HS-5 (cell line): Measurements from ENCODE around the gene TFF2.

Experiments used
- DNase-seq: peaks from one replicate; pipeline ENCODE4 v3.0.0-alpha.2; 2012; ENCODE audit warnings: low read depth

Gene TFF2

DNA sequence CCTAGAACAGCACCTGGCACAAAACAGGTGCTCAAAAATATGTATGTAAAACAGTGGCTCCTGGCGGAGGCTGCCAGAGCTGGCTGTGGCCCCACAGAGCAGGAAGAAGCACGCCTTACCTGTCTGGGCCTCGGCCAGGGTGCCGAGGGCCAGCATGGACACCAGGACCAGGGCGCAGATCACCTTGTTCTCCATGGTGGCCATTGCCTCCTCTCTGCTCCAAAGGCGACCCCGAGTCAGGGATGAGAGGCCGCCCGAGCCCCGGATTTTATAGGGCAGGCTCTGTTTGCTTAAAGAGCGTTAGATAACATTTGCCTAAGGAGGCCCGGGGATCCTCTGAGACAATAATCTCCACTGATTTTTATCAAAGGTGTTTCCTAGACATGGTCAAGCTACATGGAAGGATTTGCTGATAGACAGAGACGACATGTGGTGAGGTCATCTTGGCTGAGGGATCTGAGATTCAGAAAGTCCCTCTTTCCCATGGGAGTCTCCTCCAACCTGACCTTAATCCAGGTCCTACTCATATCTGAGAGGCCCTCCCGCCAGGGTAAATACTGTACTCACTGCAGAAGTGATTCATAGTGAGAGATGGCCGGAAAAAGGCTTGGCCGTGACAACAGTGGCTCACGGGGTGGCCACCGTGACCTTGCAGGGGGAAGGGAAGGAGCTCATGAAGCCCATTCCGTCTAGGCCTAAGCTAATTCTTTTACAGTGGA is 15.7 kb upstream of the TFF2 start, which contains the start of gene TFF1:
Gene TFF1 (minus strand): TSS at position 244 of the 719 bp plus-strand sequence. CDS start 40 bp downstream, at position 204.
- no peak for DNase-seq

DNA sequence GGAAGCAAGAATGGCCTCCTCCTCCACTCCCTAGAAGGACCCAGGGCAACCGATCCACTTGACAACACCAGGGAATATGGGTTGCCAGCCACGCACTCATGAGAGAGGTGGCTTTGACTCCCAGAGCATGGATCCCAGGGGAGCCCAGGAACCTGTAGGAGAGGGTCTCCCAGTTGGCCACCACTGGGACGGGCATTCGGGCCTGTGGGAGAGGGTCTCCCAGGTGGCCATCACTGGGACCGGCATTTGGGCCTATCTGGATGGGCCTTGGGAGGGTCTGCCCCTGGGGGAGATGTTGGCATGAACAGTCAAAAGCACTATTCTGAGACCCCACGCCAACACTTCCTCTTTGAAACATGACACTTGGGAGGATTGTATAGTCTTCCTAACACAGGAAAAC is 15.0 kb upstream of the TFF2 start:
- DNase-seq = no peak

DNA sequence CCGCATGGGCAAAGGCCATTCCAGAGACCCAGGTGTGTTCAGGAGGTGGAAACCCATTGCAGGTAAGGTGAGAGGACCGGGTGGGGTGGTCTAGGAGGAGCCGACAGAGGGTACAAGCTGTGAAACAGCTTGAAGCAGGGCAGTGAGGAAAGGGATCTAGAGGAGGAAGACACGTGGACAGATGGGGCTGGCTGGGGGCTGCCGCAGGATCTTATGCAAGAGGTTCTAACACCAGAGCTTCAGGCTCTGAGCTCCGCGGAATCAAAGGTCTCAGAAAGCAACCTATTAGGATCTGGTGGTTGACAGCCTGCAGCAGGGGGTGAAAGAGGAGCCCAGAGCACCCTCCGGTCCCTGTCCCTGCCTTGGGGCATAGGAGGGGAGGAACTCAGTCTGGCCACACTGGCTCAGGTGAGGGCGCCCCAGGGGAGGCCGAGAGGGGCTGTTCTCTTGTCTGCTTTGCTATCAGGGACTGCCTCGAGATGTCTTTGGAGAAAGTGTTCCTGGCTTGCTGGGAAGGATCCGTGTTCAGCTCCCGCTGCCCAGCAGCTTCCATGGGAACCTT is 13.6 kb upstream of the TFF2 start:
- no peak for DNase-seq

DNA sequence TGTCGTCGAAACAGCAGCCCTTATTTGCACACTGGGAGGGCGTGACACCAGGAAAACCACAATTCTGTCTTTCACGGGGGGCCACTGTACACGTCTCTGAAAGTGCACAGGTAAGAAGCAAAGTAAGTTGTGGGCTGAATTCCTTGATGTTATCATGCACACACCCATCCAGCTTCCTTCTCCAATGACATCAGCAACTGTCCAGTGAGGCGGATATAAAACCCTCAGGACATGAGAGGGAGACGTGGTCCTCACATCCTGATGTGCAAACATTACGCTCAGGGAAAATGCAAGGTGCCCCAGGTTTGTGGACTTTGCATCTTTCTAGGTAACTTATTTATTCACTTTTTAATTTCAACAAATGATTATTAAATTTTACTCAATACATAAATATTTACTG is 12.5 kb upstream of the TFF2 start:
- DNase-seq = no peak

DNA sequence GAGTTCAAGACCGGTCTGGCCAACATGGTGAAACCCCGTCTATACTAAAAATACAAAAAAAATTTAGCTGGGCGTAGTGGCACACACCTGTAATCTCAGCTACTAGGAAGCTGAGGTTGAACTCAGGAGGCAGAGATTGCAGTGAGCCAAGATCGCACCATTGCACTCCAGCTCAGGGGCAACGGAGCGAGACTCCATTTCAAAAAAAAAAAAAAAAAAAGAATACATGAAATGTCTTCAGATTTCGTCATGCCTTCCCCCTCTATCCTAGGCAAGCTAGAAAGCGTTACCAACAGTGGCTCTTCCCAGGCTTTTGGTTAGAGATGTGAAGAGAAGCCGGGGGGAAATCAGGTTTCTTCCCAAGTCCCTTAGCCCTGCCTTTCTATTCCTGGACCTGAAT is 11.9 kb upstream of the TFF2 start:
- no peak for DNase-seq

DNA sequence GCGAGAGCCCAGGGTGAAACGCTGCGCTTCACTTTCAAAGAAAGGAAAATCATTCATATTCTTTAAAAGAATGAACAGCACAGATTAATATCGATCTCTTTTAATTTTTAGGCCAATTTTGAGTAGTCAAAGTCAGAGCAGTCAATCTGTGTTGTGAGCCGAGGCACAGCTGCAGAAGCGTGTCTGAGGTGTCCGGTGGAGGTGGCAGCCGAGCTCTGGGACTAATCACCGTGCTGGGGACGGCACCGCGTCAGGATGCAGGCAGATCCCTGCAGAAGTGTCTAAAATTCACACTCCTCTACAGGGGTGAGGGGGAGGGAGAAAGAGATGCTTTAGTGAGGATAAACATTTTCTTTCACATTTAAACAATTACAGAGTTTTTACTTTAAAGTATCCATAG is 11.4 kb upstream of the TFF2 start:
- DNase-seq = no peak

DNA sequence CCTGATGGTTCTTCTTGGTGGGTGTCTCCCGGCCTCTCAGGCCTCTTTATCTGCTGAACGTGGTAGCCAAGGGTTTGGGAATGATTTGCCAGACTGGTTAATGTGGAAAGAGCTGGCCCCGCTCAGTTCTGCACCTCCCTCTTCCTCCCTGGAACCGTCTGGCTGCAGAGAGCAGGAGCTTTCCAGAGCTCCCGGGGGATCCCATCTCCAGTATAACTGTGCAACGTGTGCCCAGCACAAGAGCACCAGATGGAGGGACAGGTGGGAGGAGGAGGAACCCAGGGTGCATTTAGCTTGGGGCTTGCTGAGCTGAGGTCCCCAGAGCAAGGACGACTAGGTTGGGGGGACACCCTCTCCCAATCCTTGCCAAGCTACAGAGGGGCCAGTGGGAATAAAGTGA is 10.5 kb upstream of the TFF2 start:
- DNase-seq = no peak

DNA sequence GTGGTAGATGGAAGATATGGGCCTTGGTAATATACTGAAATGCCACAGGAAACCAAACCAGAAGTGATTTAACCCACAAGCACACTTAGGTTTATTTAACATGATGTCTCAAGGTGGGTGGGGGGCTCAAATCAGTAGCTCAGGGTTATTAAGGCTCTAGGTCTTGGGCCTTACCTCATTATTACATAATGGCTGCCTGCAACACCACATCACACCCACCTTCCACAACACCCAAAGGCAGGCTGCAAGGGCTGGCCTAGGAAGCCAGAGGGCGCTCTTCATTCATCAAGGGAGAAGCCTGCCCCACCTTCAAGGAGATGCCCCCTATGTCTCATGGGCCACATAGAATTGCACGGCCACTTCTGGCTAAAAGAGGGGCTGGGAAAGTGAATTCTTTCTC is 9.5 kb upstream of the TFF2 start:
- DNase-seq = no peak

DNA sequence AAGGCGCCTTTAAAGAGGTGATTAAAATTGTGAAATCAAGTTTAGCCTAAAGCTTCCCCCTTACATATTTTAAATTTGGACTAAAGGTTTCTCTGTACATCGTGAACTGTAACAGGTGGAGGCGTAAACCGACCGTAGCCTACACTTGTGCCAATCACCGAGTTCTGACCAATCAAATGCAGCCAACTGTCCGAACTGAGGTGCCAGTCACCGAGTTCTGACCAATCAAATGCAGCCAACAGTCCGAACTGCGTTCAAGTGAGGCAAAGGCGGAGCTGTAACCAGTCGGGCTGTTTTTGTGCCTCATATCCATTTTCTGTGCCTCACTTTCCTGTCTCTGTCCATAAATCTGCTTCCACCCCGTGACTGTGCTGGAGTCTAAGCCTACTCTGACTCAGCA is 8.1 kb upstream of the TFF2 start:
- DNase-seq = no peak

DNA sequence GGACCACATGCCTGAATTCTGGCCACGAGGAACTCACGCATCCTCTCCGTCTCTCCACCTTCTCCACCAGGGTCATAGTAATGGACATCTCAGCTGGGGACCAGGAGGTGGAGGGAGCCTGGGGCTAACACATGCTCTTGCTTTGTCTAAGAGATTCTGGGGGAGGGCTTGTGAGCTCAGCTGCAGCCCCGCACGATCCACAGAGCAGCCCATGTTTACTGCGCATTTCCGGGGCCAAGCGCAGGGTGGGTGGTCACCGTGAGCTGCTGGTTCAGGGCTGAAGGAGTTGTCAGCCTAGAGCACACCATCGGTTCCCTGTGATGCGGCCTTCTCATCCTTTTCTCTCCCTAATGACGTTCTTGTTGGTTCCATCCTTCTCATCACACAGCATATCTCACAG is 7.5 kb upstream of the TFF2 start:
- no peak for DNase-seq

DNA sequence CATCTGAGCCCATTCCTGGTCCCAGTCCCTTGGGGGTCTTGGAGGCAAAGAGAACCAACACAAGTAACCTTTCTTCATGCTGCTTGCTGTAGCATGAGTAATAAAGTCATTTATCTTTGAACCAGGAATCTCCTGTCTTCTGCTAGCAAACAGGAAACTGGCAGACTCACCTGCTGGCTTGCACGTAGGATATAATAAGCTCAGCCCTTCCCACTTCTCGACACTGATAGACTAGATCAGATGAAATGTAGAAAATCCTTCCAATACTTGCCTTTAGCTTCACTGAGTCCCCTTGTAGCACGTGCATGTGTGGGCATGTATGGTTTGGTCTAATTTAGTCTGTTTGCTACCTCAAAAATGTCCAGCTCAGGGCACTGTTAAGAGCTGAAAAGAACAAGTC is 6.5 kb upstream of the TFF2 start:
- DNase-seq = no peak

DNA sequence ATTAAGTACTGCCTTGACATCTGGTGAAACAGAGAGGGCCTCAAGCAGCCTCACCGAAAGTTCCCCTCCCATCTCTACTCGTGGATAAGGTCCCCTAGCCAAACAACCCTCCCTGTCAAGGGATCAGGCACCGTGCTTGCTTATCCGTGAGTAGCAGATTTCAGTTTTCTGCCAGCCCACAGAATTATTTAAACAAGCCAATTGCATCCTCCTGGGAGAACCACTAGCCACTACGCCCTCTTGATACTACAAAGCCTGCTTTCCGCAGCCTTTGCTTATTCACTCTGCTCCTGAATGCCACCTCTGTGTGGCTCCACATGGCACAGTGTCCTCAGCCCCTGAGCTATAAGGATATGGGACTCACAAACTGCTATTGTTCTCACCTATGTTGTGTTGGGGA is 5.9 kb upstream of the TFF2 start:
- DNase-seq = no peak

DNA sequence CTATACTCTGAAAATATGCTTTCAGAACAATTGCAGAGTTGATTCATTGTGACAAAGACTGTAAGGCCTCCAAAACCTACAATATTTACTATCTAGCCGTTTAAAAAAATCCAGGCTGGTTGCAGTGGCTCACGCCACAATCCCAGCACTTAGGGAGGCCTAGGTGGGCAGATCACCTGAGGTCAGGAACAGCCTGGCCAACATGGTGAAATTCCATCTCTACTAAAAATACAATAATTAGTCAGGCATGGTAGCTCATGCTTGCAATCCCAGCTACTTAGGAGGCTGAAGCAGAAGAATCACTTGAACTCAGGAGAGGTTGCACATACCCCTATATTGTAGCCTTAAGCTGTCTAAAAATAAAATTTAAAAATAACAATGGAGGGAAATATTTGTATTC is 5.3 kb upstream of the TFF2 start:
- DNase-seq = no peak

DNA sequence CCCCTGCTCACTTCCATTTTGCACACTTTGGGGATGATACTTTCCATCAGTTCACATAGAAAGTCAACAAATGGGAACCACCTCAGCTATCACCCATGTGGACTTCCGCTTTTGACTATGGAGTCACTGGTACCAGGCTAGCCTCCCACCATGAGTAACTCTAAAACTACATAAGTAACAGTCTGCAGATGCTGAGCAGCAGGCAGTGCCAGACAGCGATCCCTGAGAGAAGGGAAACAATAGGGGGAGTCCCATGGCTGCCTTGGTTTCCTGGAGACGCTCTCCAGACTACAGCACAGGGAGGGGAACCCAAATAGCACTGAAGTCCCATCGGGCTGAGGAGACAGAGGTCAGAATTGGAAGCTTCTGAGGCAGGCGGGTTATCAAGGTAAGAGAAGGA is 2.8 kb upstream of the TFF2 start:
- DNase-seq = no peak

DNA sequence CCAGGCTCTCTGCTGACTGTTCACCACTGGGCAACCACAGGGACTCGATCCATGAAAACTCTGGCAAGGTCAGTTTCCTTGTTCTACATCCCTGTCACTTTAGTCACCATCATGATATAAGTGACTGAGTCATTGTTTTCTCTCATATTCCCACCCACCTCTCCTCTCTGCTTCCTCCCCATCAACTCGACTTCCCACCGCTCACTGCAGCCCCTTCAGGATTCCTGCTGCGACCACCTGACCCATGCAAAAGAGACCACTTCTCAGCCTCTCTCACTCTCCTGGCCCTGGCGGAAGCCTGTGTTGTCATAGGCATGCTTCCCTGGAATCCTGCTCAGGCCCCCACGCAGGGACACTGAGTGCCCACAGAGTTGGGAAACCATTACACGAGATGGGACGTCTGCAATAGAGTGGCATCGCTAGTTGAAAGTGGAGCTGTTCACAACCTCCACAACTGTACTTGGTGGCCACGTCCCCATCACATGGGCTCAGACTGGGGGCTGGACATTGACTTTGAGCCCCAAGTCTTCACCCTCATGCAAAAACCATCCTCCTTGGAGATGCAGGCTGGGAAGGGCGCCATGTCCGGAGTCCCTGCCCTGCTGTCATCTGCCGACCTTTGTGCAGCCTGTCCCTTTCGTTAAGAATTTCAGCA is 1.8 kb upstream of the TFF2 start:
- DNase-seq = no peak

DNA sequence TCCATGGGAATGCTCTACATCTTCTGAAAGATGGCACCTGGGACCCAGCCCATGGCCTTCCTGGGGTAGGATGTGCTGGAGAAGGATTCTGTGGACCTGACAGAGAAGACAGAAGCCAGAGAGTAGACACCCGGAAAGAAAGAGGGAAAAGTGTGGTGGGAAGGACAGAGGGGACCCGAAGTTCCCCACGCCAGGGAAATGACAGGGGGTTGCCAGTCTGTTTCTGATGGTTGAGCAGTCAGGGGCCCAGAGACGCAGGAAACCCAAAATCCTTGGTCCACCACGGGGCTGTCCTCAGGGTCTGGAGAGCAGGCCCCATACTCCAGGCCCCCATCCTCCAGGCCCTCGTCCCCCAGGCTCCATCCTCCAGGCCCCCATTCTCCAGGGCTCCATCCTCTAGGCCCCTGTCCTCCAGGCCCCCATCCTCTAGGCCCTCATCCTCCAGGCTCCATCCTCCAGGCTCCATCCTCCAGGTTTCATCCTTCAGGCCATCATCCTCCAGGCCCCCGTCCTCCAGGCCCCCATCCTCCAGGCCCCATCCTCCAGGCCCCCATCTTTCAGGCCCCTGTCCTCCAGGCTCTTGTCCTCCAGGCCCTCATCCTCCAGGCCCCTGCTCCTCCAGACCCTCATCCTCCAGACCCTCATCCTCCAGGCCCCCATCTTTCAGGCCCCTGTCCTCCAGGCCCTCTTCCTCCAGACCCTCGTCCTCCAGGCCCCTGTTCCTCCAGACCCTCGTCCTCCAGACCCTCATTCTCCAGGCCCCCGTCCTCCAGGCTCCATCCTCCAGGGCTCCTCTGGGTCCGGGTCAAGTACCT is 1.0 kb upstream of the TFF2 start:
- no peak for DNase-seq

DNA sequence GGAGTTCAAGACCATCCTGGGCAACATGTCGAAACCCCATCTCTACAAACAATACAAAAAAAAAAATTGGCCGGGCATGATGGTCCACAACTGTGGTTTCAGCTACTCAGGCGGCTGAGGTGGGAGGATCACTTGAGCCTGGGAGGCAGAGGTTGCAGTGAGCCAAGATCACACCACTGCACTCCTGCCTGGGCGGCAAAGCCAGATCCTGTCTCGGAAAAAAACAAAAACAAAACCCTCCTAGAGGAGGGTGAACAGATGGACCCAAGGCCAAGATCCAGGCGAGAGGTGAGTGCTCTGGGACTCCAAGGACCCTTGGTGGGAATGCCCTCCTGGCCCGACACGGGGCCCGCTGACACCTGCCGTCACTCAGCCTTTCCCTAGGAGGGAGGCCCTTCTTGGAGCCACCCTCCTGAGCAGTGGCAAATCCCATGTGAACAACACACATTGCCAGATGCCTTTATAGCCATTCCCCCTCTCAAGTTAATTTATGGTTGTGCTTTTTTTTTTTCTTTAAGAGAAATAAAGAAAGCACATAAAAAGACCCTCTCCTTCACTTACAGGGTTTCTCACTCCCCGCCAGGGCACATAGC is 380 bp downstream of the TFF2 start:
- no peak for DNase-seq

DNA sequence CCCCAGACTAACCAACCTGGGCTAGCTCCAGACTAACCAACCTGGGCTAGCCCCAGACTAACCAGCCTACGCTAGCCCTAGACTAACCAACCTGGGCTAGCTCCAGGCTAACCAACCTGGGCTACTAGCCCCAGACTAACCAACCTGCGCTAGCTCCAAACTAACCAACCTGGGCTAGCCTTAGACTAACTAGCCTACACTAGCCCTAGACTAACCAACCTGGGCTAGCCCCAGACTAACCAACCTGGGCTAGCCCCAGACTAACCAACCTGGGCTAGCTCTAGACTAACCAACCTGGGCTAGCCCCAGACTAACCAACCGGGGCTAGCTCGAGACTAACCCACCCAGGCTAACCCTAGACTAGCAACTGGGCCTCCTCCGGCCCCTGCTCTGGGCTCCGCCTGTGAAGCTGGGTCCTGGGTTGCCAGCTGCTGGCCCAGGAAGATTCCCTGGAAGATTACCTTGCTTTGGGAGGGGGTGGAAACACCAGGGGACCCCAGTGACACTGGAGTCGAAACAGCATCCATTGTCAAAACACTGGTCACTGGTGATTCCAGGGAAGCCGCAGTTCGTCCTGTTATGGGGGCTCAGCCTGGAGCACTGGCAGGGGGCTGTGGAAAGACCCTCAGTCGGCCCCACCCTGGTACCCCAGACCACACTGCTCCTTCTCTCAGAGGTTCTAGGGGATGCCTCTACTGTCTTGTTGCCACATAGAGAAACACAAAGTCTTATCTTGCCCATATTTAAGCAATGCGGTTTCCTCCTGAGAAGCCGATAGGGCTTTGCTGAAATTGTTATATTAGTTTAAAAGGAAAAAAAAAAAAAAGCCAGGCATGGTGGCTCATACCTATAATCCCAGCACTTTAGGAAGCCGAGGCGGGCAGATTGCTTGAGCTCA is 1.1 kb downstream of the TFF2 start:
- no peak for DNase-seq

DNA sequence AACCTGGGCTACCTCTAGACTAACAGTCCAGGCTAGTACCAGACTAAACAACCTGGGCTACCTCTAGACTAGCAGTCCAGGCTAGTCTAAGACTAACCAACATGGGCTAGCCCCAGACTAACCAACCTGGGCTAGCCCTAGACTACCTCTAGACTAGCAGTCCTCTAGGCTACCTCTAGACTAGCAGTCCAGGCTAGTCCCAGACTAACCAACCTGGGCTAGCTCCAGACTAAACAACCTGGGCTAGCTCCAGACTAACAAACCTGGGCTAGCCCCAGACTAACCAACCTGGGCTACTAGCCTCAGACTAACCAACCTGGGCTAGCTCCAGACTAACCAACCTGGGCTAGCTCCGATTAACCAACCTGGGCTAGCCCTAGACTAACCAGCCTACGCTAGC is 2.0 kb downstream of the TFF2 start:
- DNase-seq = no peak

DNA sequence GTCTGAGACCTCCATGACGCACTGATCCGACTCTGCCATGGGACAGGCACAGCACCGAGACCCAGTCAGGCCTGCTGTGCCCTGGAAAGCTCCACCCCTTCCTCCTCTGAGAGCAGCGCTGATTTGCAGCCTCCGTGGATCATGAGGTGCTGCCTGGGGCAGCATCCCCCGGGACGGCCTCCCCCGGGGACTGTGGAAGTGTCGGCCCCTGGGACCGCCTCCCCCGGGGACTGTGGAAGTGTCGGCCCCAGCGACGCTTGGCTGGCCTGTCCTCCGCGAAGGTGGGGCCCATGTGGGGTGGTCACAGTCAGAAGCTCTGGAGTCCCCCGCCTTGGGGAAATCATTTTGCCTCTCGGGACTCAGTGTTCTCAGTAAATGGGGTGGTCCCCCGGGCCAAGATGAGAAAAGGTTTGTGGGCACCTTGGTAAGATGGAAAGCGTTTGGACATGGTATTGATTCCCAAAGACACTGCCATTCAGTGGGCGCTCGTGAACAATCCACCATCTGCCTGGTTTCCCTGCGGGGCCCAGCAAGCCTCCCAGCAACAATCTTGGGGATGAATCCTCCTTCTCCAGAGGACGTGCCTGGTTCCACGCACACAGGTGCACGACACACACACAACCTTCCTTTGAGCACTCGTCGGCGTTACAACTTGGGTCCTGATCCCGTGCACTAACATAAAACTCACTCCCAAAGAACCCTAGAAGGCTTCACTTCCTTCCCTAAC is 3.0 kb downstream of the TFF2 start:
- no peak for DNase-seq
